Measurements from ENCODE around the gene MED9.
A peak's percentile ranks its signal among the peaks of the same experiment; 100 is the strongest.

- TF ChIP-seq CTCF (IDR thresholded peaks at IDR 0.05) (no peak), POLR2A (IDR thresholded peaks at IDR 0.05) (peak; percentile 46 to 75 (median 73))
Observed at GRCh38 chr17:17476865-17477467, at the start of gene MED9.

Data from body of pancreas (tissue), 4 donors.